Prostate gland (tissue), 2 donors: ENCODE results near the gene IMMP2L. TPM values are rescaled to one million over a fixed set of nuclear protein-coding genes. Genes with fewer than 3 reads are reported as not detected.
A peak's percentile ranks its signal among the peaks of the same experiment; 100 is the strongest.

Source experiments
- DNase-seq: peaks from one replicate; pipeline ENCODE4 v3.0.0-alpha.2; 2019; ENCODE audit warnings: low spot score
- H3K27ac ChIP-seq, 2 donors: fragments of 200-600 bp; sonication (generic); 2 replicates each; pipeline ENCODE4 v1.5.1; 2017 to 2019
- H3K27me3 ChIP-seq: fragments of 200-600 bp; sonication (generic); replicated peaks from 2 replicates; pipeline ENCODE4 v1.5.1; 2019; ENCODE audit not compliant: insufficient read depth
- H3K36me3 ChIP-seq, 2 donors: fragments of 200-600 bp; sonication (generic); 1 replicate in 1 of 2; 2 replicates in 1 of 2; pipeline versions ENCODE4 v1.5.1 to v1.8.1; 2017 to 2019
- H3K4me1 ChIP-seq: fragments of 200-600 bp; sonication (generic); replicated peaks from 2 replicates; pipeline ENCODE4 v1.5.1; 2019
- H3K4me3 ChIP-seq, 2 donors: fragments of 200-600 bp; sonication (generic); 2 replicates each; pipeline ENCODE4 v1.5.1; 2017 to 2019
- H3K9me3 ChIP-seq: fragments of 200-600 bp; sonication (generic); 2 replicates; pipeline ENCODE4 v1.5.1; 2017
- CTCF ChIP-seq, 4 experiments: fragments of 200-600 bp in 2 of 4; fragments of 450-650 bp in 2 of 4; sonication (generic) in 2 of 4; IDR thresholded peaks; 1 replicate in 3 of 4; 2 replicates in 1 of 4; pipeline ENCODE4 v1.5.1; 2016 to 2019; ENCODE audit warnings: antibody characterized with exemption in 4 of 4, mild to moderate bottlenecking in 2 of 4, moderate library complexity in 2 of 4
- POLR2A ChIP-seq: fragments of 450-650 bp; IDR thresholded peaks from one replicate; pipeline ENCODE4 v1.6.1; 2016; ENCODE audit warnings: antibody characterized with exemption, mild to moderate bottlenecking
- POLR2AphosphoS5 ChIP-seq: sonication (generic); formaldehyde crosslinking; IDR thresholded peaks from one replicate; pipeline ENCODE4 v1.6.1; 2017; ENCODE audit warnings: antibody characterized with exemption
- WGBS: methylation state at CpG from one replicate; pipeline ENCODE4 v1.1.5; 2018; 5-methylcytosine and 5-hydroxymethylcytosine counted together
- intact Hi-C: fragments of 100-400 bp; cut with DNase I; formaldehyde crosslinking; loops from one replicate; pipeline ENCODE4 v1.14.2; 2022
- total RNA-seq, 2 donors: library from RNA; depleted of rRNA; stranded (reverse); fragments of >200 nt; gene quantifications; one replicate each; pipeline ENCODE4 v1.1.0, GENCODE V29; 2016

IMMP2L gene
- total RNA-seq, 2 donors from 2014 or later, result 16.9 to 20.4 TPM

GRCh38 chr7:111183321-111183720 is 379.0 kb downstream of the IMMP2L start:
- Histone ChIP-seq H3K4me1 (no peaks in the 10 kb centered on the region), H3K9me3 (no peaks in the 10 kb centered on the region), H3K36me3 (no peaks in the 10 kb centered on the region), H3K4me3 (no peak overlapping the region), H3K27me3 (no peaks in the 10 kb centered on the region), H3K27ac (no peak overlapping the region)
- TF ChIP-seq POLR2A, result no peak
- no peak for TF ChIP-seq CTCF (IDR thresholded peaks at IDR 0.05)
- no peak for TF ChIP-seq POLR2AphosphoS5
- no peak for DNase-seq
- intact Hi-C loops, result no loop called here

- no peaks in the 10 kb centered on the region for H3K27me3 ChIP-seq
- H3K4me1 ChIP-seq, result no peaks in the 10 kb centered on the region
- no peak overlapping the region for H3K4me3 ChIP-seq
- no peak for DNase-seq
- 90% methylated on average over 1 of the region's 1 CpG for WGBS
- H3K27ac ChIP-seq, result no peak overlapping the region
- H3K9me3 ChIP-seq, result no peaks in the 10 kb centered on the region
- intact Hi-C loops, result no loop called here
- TF ChIP-seq POLR2A, result no peak
- TF ChIP-seq POLR2AphosphoS5, result no peak
- TF ChIP-seq CTCF (IDR thresholded peaks at IDR 0.05), result no peak
- H3K36me3 ChIP-seq, result no peaks in the 10 kb centered on the region
Observed at GRCh38 chr7:111180338-111180737, 382.0 kb downstream of the IMMP2L start.

GRCh38 chr7:111175908-111176441 is 386.3 kb downstream of the IMMP2L start:
- peaks cover 4% of the 10 kb centered on the region for H3K4me1 ChIP-seq
- intact Hi-C loops, result no loop called here
- no peak overlapping the region for H3K4me3 ChIP-seq
- H3K27me3 ChIP-seq, result no peaks in the 10 kb centered on the region
- no peaks in the 10 kb centered on the region for H3K36me3 ChIP-seq
- no peaks in the 10 kb centered on the region for H3K9me3 ChIP-seq
- no peak overlapping the region for H3K27ac ChIP-seq
- TF ChIP-seq POLR2A (no peak), POLR2AphosphoS5 (no peak), CTCF (IDR thresholded peaks at IDR 0.05) (no peak)
- WGBS, result 89% methylated on average over 2 of the region's 2 CpGs
- DNase-seq, result no peak

GRCh38 chr7:111174510-111174909 is 387.8 kb downstream of the IMMP2L start:
- Histone ChIP-seq H3K4me1 (peaks cover 4% of the 10 kb centered on the region), H3K4me3 (no peak overlapping the region), H3K9me3 (no peaks in the 10 kb centered on the region), H3K27ac (no peak overlapping the region), H3K36me3 (no peaks in the 10 kb centered on the region), H3K27me3 (no peaks in the 10 kb centered on the region)
- TF ChIP-seq POLR2A (no peak), POLR2AphosphoS5 (peak; percentile 33)
- intact Hi-C loops, result no loop called here
- WGBS, result 31% methylated on average over 3 of the region's 3 CpGs
- DNase-seq, result no peak

- DNase-seq, result no peak
- no peaks in the 10 kb centered on the region for H3K36me3 ChIP-seq
- no peaks in the 10 kb centered on the region for H3K9me3 ChIP-seq
- peaks cover 4% of the 10 kb centered on the region for H3K4me1 ChIP-seq
- TF ChIP-seq CTCF (IDR thresholded peaks at IDR 0.05) (no peak), POLR2A (no peak), POLR2AphosphoS5 (no peak)
- 44% methylated on average over 2 of the region's 2 CpGs for WGBS
- no peak overlapping the region for H3K27ac ChIP-seq
- H3K4me3 ChIP-seq, result no peak overlapping the region
- no peaks in the 10 kb centered on the region for H3K27me3 ChIP-seq
- intact Hi-C loops, result no loop called here
Observed at GRCh38 chr7:111173990-111174389, 388.3 kb downstream of the IMMP2L start.
